ENCODE results near the gene ADGRV1.

DNA sequence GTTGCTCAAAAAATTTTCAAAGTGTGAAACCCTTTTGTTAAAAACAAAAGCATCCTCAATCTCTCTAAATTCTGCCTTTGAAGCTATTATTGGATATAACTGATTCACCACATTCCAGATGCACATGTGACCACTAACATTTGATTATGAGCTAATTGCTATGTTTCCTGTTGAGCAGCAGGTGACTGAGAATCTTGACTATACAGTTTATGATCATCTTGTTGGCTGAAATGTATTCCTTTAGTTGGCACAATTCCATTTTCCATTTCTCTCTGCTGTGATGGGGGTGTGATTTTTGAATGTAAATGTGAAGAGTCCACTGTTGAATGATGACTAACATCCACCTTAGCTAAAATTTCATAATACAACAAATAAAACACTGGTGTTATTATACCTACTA, 39.9 kb upstream of the ADGRV1 start:
- no peak for TF ChIP-seq POLR2A (IDR thresholded peaks at IDR 0.05; ENCODE audit: low read depth, low read length)
- TF ChIP-seq POLR2AphosphoS5 (IDR thresholded peaks at IDR 0.05; ENCODE audit: low read depth, low read length): no peak
